Astrocyte of the spinal cord (primary cell): ENCODE measurements around the gene TMEM33.

Experiments used
- DNase-seq: peaks from one replicate; pipeline ENCODE4 v3.0.0; 2011; ENCODE audit warnings: low read depth, low spot score
- H3K4me3 ChIP-seq: 2 replicates; pipeline ENCODE4 v1.5.1; 2011; ENCODE audit warnings: low read depth, mild to moderate bottlenecking, low read length, moderate library complexity
- in situ Hi-C: cut with HindIII; loops from 2 replicates; pipeline ENCODE4 v1.10.0; 2017; ENCODE audit warnings: low sequenced_read_pairs
- TF ChIP-seq, protein P1 (sequence below): IDR thresholded peaks from 2 replicates; pipeline ENCODE4 v1.5.1; 2012; ENCODE audit warnings: low read depth, mild to moderate bottlenecking, low read length, inconsistent platforms

The TMEM33 gene

DNA sequence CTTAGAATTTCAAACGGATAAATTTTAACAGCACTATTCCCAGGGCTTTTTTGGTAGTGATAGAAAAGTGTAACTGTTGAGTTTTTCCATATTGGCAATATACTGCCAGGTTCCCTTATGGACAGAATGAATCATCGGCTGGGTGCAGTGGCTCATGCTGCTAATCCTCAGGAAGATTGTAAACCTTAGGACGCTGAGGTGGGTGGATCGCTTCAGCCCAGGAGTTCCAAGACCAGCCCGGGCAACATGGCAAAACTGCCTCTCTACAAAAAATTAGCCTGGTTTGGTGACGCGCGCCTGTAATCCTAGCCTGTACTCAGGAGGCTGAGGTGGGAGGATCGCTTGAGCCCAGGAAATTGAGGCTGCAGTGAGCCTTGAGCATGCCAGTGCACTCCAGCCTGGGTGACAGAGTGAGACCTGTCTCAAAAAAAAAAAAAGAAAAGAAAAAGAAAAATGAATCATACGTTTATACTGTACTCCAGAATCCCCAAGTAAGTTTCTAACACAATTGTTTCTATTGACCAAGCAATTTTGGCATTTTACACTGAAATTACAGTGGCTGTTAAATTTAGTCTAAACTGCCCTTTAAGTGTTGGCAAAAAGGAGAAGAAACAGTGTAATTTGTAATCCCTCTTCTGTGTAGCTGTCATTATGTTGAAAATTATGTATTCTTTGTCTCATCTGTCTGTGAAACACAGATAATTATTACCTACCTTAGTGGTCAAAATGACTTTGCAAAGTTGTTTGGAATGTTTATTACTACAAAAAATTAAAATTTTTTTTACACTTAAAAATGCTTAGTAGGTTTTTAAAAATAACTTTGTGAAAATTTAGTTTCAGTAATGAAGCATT lies 56.9 kb downstream of the TMEM33 start:
- in situ Hi-C loops: no loop called here

DNA sequence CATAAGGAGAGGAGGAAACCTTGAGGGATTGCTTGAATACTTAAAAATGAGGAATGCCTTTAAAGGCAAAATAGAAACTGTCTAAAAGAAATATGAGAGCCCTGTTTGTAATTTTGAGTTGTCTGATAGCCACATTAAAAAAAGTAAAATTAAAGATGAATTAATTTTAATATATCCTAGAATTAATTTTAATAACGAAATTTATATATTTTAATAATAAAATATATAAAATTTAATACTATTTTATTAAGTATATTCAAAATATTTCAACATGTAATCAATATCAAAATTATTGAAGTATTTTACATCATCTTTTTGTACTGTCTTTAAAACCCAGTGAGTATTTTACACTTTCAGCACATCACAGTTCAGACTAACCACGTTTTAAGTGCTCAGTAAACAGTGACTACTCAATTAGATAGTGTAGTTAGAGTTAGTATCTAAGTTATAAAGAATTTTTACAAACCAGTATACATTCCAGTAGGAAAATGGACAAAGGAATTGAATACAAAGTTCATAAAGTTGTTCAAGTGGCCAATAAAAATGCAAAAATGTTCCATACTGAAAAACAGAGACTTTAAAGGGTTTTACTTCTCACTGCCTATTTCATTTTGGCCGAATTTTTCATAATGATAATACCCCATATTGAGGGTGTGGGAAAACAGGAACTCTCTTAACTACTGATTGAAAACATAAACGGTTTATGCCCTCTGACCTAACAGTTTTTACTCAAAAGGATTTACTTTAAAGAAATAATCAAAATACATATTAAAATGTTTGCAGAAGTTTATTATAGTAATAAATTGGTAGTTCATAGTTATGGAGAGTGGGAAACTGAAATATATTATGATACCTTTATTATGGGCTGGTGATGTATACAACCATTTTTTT lies 58.0 kb downstream of the TMEM33 start:
- in situ Hi-C loops: no loop called here
- H3K4me3 ChIP-seq: no peak overlapping the region
- TF ChIP-seq, protein P1, sequence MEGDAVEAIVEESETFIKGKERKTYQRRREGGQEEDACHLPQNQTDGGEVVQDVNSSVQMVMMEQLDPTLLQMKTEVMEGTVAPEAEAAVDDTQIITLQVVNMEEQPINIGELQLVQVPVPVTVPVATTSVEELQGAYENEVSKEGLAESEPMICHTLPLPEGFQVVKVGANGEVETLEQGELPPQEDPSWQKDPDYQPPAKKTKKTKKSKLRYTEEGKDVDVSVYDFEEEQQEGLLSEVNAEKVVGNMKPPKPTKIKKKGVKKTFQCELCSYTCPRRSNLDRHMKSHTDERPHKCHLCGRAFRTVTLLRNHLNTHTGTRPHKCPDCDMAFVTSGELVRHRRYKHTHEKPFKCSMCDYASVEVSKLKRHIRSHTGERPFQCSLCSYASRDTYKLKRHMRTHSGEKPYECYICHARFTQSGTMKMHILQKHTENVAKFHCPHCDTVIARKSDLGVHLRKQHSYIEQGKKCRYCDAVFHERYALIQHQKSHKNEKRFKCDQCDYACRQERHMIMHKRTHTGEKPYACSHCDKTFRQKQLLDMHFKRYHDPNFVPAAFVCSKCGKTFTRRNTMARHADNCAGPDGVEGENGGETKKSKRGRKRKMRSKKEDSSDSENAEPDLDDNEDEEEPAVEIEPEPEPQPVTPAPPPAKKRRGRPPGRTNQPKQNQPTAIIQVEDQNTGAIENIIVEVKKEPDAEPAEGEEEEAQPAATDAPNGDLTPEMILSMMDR: no peak
- DNase-seq: no peak

More for the DNA sequence above, 56.9 kb downstream of the TMEM33 start:
- no peak overlapping the region for H3K4me3 ChIP-seq
- TF ChIP-seq, protein P1: no peak
- DNase-seq: no peak

DNA sequence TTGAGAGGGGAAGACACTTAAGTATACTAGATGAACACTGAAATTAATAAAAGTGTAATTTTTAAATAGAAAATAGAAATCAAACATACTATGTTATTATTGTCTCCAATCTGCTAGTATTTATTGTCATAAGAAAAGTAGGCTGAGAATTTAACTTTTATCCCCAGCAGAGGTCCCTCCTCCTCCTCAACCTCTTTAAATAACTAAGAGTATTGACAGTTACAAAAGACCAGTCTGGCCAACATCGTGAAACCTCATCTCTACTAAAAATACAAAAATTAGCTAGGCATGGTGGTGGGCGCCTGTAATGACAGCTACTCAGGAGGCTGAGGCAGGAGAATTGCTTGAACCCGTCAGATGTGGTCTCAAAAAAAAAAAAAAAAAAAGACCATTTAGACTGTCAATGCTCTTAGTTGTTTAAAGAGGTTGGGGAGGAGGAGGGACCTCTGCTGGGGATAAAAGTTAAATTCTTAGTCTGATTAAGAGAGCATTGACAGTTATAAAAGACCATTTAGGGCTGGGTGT lies 59.3 kb downstream of the TMEM33 start:
- TF ChIP-seq, protein P1: no peak
- no peak overlapping the region for H3K4me3 ChIP-seq
- in situ Hi-C loops: no loop called here
- DNase-seq: no peak

DNA sequence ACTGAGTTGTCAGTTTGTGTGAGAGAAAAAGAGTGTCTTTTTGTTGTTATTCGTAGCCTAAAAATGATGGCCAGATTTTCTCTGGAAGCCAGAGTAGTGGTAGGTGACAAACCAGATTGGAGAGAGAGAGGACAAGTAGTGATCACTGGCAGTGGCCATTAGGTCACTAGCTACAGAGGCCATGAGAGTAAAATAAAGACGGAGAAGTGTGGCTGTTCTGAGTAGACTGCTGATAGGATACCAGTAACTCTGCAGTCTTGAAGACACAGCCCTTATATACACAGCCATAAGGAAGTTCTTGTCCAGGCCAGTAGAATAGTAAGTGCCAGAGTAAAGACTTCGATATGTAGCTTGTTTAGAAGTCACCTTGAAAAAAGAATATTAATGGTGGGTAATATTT lies 62.8 kb downstream of the TMEM33 start:
- in situ Hi-C loops: no loop called here
- TF ChIP-seq, protein P1: no peak
- no peak for DNase-seq

DNA sequence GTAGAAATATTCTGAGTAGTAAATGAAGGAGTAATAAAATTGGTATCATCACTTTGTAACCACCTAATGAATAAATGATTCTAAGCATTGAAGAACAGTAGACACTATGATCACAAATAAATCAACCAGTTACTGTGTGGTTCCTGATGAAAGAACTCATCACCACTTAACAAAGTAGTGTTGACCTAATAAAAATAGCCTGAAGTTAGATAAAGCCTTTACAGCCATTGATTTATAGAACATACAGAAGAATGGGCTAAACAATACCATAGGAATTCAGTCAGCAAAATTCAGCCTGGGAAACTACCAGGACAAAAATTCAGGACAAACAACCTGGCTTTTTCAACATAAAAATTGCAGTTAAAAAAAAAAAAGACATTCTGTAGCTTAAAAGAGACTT lies 64.1 kb downstream of the TMEM33 start:
- no peak overlapping the region for H3K4me3 ChIP-seq
- TF ChIP-seq, protein P1: no peak
- no peak for DNase-seq
- in situ Hi-C loops: no loop called here

More for the DNA sequence above, 62.8 kb downstream of the TMEM33 start:
- H3K4me3 ChIP-seq: no peak overlapping the region

DNA sequence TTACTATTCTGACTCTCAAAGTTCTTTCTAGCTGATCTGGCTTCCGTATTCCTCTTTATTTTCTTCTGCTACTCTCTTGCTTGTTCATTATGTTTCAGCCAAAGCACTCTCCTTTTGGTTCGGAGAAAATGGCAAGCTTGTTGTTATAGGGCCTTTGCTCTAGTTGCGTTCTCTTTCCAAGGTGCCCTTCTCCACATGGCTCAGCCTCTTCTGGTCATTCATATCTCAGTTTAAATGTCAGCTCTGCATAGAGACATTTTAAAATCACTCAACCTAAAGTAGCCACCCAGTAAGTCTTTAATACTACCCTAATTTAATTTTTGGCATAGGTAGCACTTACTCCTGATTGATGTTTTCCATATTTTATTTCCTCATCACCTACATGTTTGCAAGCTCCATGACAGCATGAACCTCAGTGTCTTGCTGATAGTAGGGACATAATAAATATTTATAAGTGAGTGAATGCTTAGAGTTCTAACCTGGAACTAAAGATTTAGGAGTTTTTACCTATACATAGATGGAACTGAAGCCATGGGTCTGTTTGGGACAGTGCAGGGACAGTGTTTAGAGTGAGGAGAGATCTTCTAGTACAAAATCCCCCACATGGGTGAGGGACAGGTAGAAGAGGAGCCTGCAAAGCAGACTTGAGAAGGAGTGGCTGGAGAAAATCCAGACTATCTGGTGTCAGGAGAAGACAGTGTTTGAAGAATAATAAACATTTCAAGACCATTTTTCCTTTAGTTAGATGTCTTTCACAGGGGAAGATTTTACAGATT lies 73.0 kb downstream of the TMEM33 start:
- no peak overlapping the region for H3K4me3 ChIP-seq
- TF ChIP-seq, protein P1: no peak
- in situ Hi-C loops: no loop called here
- no peak for DNase-seq
